Ishikawa (cell line): ENCODE data around the gene GDAP2.

Source experiments
- CEBPB ChIP-seq: IDR thresholded peaks from 2 replicates; pipeline ENCODE4 v1.6.1; 2012
- CREB1 ChIP-seq: IDR thresholded peaks from 2 replicates; pipeline ENCODE4 v1.6.1; 2012; ENCODE audit warnings: low read depth
- EGR1 ChIP-seq: IDR thresholded peaks from 2 replicates; pipeline ENCODE4 v1.6.1; 2012
- EP300 ChIP-seq: IDR thresholded peaks from 2 replicates; pipeline ENCODE4 v1.6.1; 2012; ENCODE audit warnings: borderline replicate concordance
- FOXM1 ChIP-seq: IDR thresholded peaks from 2 replicates; pipeline ENCODE4 v1.6.1; 2012; ENCODE audit warnings: low read depth, borderline replicate concordance
- MAX ChIP-seq: IDR thresholded peaks from 2 replicates; pipeline ENCODE4 v1.6.1; 2012
- NFIC ChIP-seq: IDR thresholded peaks from 2 replicates; pipeline ENCODE4 v1.6.1; 2012
- RAD21 ChIP-seq: IDR thresholded peaks from 2 replicates; pipeline ENCODE4 v1.6.1; 2012; ENCODE audit warnings: low read depth
- REST ChIP-seq: IDR thresholded peaks from 2 replicates; pipeline ENCODE4 v1.6.1; 2012; ENCODE audit warnings: low read depth, mild to moderate bottlenecking
- TAF1 ChIP-seq: IDR thresholded peaks from 2 replicates; pipeline ENCODE4 v1.6.1; 2012; ENCODE audit warnings: low read depth, mild to moderate bottlenecking
- TCF12 ChIP-seq: IDR thresholded peaks from 2 replicates; pipeline ENCODE4 v1.6.1; 2012; ENCODE audit warnings: low read depth
- TEAD4 ChIP-seq: IDR thresholded peaks from 2 replicates; pipeline ENCODE4 v1.6.1; 2012
- USF1 ChIP-seq: IDR thresholded peaks from 2 replicates; pipeline ENCODE4 v1.6.1; 2012
- YY1 ChIP-seq: IDR thresholded peaks from 2 replicates; pipeline ENCODE4 v1.6.1; 2012; ENCODE audit warnings: low read depth
- ZBTB7A ChIP-seq: IDR thresholded peaks from 2 replicates; pipeline ENCODE4 v1.6.1; 2012; ENCODE audit warnings: low read depth

The GDAP2 gene

GRCh38 chr1:117820694-117821381 is 108.6 kb downstream of the GDAP2 start:
- TF ChIP-seq TEAD4 (no peak), EP300 (no peak), MAX (no peak), TAF1 (no peak), TCF12 (no peak), USF1 (no peak), FOXM1 (no peak)

- TF ChIP-seq RAD21: no peak
- TF ChIP-seq MAX: no peak
- TF ChIP-seq REST: no peak
- TF ChIP-seq CEBPB: no peak
These were observed 109.3 kb downstream of the GDAP2 start for GRCh38 chr1:117820096-117820495.

GRCh38 chr1:117819301-117819700 is 110.1 kb downstream of the GDAP2 start:
- TF ChIP-seq TAF1: no peak
- no peak for TF ChIP-seq TCF12
- no peak for TF ChIP-seq MAX
- TF ChIP-seq ZBTB7A: no peak
- no peak for TF ChIP-seq EP300
- TF ChIP-seq EGR1: no peak
- TF ChIP-seq NFIC: no peak
- no peak for TF ChIP-seq YY1
- TF ChIP-seq RAD21: no peak
- TF ChIP-seq TEAD4: no peak
- TF ChIP-seq USF1: no peak
- no peak for TF ChIP-seq CREB1
- no peak for TF ChIP-seq REST
- TF ChIP-seq CEBPB: no peak
- no peak for TF ChIP-seq FOXM1

- no peak for TF ChIP-seq TEAD4
- no peak for TF ChIP-seq TCF12
- TF ChIP-seq USF1: no peak
- TF ChIP-seq RAD21: no peak
These were observed 111.0 kb downstream of the GDAP2 start for GRCh38 chr1:117818456-117818855.

- no peak for TF ChIP-seq ZBTB7A
- no peak for TF ChIP-seq TAF1
- no peak for TF ChIP-seq RAD21
- no peak for TF ChIP-seq CEBPB
- TF ChIP-seq YY1: no peak
- no peak for TF ChIP-seq MAX
- TF ChIP-seq USF1: no peak
- TF ChIP-seq EP300: no peak
- TF ChIP-seq EGR1: no peak
- no peak for TF ChIP-seq NFIC
- TF ChIP-seq REST: no peak
- no peak for TF ChIP-seq FOXM1
- TF ChIP-seq CREB1: no peak
These were observed 111.8 kb downstream of the GDAP2 start for GRCh38 chr1:117817629-117818028.
